HG03097 (cell line): ENCODE results near the gene NBPF4.
"Not testable (repeated sequence)": the region's sequence is repeated elsewhere in the genome, so short reads cannot be mapped to it uniquely, and the experiment has no call there.

ENCODE experiments used
- ATAC-seq: cut with Tn5 transposase; IDR thresholded peaks from one replicate; pipeline ENCODE4 v1.9.1; 2021; ENCODE audit not compliant: unreplicated experiment, low FRiP score

NBPF4 gene

GRCh38 chr1:108214641-108215465 lies 29.0 kb downstream of the NBPF4 start:
- not testable (repeated sequence) for ATAC-seq

- no peak for ATAC-seq
Observed at GRCh38 chr1:108211014-108211413, 32.9 kb downstream of the NBPF4 start.

- no peak for ATAC-seq
Observed at GRCh38 chr1:108209456-108210108, 34.3 kb downstream of the NBPF4 start.

GRCh38 chr1:108208724-108209446 lies 35.0 kb downstream of the NBPF4 start:
- no peak for ATAC-seq

GRCh38 chr1:108203582-108203981 lies 40.3 kb downstream of the NBPF4 start:
- ATAC-seq = not testable (repeated sequence)

- no peak for ATAC-seq
Observed at GRCh38 chr1:108201687-108202086, 42.2 kb downstream of the NBPF4 start.

GRCh38 chr1:108200687-108201051 lies 43.2 kb downstream of the NBPF4 start:
- no peak for ATAC-seq

GRCh38 chr1:108199781-108200686 lies 43.8 kb downstream of the NBPF4 start, which contains the start of gene SLC25A24:
Gene SLC25A24 (minus strand): TSS chr1:108200343. CDS start chr1:108200138, 205 bp downstream.
- no peak for ATAC-seq

- no peak for ATAC-seq
Observed at GRCh38 chr1:108199201-108199691, 44.6 kb downstream of the NBPF4 start.

- ATAC-seq = no peak
Observed at GRCh38 chr1:108194051-108194450, 49.8 kb downstream of the NBPF4 start.

- ATAC-seq = no peak
Observed at GRCh38 chr1:108193333-108193732, 50.5 kb downstream of the NBPF4 start.

GRCh38 chr1:108192581-108192980 lies 51.3 kb downstream of the NBPF4 start:
- no peak for ATAC-seq

- ATAC-seq = no peak
Observed at GRCh38 chr1:108190686-108191416, 53.0 kb downstream of the NBPF4 start.

- ATAC-seq = no peak
Observed at GRCh38 chr1:108190001-108190634, 53.8 kb downstream of the NBPF4 start.

GRCh38 chr1:108188801-108189200 lies 55.1 kb downstream of the NBPF4 start:
- no peak for ATAC-seq

- no peak for ATAC-seq
Observed at GRCh38 chr1:108182959-108183700, 60.7 kb downstream of the NBPF4 start.

- ATAC-seq = no peak
Observed at GRCh38 chr1:108179018-108179417, 64.9 kb downstream of the NBPF4 start.
